Left ventricle myocardium superior (tissue), 1 donor: ENCODE data around the gene SP5. TPM values are rescaled to one million over a fixed set of nuclear protein-coding genes. Genes with fewer than 3 reads are reported as not detected.
"Not testable (repeated sequence)": the region's sequence is repeated elsewhere in the genome, so short reads cannot be mapped to it uniquely, and the experiment has no call there.

Experiments used
- ATAC-seq: fragments of 200-7000 bp; cut with Tn5 transposase; one replicate; pipeline ENCODE4 v1.9.1; 2020; ENCODE audit warnings: mild to moderate bottlenecking, moderate library complexity
- DNase-seq: peaks from one replicate; pipeline ENCODE4 v3.0.0-alpha.2; 2020
- intact Hi-C: fragments of 100-400 bp; cut with micrococcal nuclease; formaldehyde crosslinking; loops from one replicate; pipeline ENCODE4 v1.11.0; 2022
- total RNA-seq: library from RNA; stranded (reverse); fragmentation: NEBNext Ultra II Directional; extraction: Animal tissue kit (Norgen Biotek cat#: 25700); gene quantifications from one replicate; pipeline ENCODE4 v1.2.1, GENCODE V29; 2021
- donor health status: DM: no; HTN: yes; CAD: no; lungs with severe emphysema.

The SP5 gene
- total RNA-seq, 1 donor from 2014 or later, result 0.12 TPM

DNA sequence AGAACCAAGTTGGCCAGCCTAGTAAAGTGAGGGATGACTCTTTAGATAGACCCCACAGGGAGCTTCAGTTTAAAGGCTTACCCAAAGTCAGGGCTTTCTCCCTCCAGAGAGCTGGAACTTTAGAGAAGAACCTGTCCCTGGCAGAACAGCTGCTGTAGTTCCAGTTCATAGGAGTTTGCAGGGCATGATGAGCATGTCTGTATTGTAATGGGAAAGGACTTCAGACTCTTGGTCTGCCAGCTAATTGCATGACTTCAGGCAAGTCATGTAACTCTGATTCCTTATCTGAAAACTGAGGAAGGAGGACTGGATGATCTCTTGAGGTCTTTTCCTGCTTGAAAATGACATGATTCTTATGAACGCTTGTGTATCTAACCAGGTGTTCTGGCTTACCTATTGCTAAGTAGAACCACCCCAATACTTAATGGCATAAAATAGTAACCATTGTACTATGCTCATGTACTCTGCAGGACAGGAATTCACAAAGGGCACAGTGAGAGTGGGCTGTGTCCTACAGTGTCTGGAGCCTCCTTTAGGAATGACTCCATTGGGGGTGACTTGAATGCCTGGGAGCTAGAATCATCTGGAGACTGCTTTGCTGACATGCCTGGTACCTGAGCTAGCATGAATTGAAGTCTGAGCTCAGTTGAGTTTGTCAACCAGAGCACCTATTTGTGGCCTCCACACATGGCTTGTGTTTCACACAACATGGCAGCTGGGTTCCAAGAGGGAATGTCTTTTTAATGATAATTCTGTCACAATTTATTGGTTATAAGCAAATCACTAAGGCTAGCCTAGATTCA is 18.9 kb downstream of the SP5 start:
- DNase-seq (no peak), ATAC-seq (no peak)
- intact Hi-C loops, result no loop called here

DNA sequence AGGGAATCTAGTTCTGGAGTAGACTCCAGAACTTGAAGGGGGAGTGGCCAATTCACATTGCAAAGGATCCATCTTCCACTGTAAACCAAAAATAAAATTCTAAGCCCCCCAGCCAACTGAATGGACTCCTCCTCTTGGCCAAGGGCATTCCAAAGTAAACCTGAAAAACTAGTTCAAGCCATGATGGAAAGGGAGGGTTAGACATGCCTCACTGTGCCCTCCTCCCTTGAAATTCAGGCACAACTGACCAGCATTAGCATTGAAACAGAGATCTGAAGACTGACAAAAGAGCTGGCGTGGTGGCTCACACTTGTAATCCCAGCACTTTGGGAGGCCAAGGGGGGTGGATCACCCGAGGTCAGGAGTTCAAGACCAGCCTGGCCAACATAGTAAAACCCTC is 19.5 kb downstream of the SP5 start:
- DNase-seq, intact Hi-C loops, ATAC-seq: not testable (repeated sequence)

DNA sequence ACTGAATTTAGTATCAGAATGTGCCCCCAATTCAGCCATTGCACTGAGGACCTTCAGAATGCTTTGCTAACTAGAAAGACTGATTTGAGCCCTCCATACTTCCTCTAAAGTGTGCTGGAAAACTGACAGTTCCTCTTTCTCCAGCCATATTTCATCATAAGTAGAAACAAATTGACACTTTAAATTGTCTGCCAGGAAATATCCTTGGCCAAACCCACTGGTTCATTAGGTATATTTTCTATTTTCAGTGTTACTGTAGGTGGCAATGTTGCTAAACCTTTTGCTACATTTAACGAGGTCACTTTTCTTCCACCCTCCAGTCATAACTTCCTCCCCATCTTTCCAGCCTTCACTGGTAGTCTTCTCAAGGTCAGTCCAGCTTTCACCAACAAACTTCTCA is 21.5 kb downstream of the SP5 start:
- no peak for ATAC-seq
- no peak for DNase-seq
- intact Hi-C loops, result no loop called here

DNA sequence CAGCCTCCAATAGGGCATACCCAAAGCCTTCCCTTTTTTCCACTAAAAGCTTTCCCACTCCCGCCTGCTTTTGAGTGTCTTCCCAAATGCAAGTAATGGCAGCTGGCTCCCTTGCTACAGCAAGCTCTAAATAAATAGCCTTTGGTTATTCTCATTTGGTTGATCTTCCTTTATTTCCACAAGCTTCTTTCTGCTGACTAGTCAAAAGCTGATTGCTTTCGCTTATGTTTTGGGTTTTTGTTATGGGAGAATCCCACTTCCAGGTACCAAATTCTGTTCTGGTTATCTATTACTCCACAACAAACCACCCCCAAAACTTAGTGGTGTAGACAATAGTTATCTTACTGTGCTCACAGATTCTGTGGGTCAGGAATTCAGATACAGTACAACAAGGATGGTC is 22.3 kb downstream of the SP5 start:
- DNase-seq (no peak), ATAC-seq (no peak)
- intact Hi-C loops, result no loop called here

DNA sequence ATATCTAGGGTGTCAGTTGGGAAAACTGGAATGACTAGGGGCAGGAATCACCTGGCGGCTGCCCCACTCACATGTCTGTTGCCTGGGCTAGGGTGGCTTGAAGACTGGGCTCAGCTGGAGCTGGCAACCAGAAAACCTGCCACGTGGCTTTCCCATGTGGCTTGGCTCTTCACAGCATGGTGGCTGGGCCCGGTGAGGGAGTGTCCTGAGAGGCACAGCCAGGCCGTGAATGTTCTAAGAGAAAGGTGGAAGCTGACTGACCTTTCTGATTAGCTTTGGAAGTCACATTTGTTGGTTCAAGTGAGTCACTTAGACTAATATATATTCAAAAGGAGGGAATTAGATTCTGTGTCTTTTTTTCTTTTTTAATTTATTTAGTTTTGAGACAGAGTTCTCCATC is 22.7 kb downstream of the SP5 start:
- DNase-seq, result no peak
- intact Hi-C loops, result no loop called here
- no peak for ATAC-seq

DNA sequence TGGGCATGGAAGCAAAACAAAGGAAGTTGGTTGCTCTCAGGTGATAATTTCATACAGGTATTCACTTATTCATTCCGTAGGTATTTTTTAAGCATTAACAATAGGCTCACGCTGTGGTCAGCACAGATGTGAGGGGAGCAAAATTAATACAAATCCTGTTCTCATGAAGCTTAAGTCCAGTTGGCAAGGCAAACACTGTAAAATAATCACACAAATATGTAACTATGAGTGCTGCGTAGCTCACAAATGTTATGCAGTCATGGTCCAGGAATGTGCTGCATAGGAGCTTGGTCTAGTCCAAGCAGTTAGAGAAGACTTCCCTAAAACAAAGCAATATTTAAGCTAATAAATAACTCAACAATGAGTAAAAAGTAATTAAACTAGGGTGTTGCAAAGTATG is 23.9 kb downstream of the SP5 start:
- ATAC-seq, result no peak
- intact Hi-C loops, result no loop called here

DNA sequence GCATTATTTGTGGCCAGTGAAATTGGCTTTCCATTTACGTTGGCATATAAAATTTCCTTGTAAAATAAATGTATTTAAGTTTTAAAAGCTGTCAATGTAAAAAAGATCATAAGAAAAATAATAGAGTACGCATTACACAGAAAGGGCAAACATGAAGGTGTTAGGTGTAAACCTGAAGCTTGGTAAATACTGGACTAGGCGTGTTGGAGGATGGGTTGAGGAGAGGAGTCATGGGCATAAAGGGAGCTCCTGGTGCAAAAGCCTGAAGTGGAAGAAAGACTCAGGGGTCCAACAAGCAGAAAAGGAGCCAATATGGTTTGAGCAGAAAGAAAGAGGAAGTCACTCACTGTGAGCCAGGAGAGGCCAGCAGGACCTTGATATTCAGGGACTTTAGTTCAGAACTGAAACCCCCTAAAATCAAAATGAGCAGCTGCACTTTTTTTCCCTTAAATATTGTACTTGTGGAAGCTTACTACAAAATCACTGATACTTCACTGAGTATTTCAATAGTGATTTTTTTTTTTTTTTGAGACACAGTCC is 24.4 kb downstream of the SP5 start:
- no peak for DNase-seq
- intact Hi-C loops, result no loop called here
- no peak for ATAC-seq

More for the DNA sequence above, 23.9 kb downstream of the SP5 start:
- no peak for DNase-seq

DNA sequence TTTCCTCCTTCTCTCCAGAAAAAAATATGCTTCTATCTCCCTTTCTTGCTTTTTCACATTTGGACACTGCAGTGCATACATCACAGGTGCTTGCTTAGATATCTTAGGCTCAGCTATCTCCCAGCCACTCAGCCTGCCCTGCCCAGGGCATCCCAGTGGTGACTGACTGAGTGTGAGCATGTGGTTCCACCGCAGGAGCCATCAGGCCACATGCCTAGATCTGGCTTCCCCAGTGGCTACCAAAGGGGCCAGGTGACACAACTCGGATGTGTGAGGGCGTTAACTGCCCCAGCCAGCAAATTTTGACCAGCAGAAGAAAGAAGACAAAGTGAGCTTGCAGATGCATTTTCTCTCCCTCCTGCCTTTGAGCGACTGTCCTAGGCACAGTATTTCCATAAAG is 25.5 kb downstream of the SP5 start:
- DNase-seq, result no peak
- ATAC-seq, result no peak
- intact Hi-C loops, result no loop called here

DNA sequence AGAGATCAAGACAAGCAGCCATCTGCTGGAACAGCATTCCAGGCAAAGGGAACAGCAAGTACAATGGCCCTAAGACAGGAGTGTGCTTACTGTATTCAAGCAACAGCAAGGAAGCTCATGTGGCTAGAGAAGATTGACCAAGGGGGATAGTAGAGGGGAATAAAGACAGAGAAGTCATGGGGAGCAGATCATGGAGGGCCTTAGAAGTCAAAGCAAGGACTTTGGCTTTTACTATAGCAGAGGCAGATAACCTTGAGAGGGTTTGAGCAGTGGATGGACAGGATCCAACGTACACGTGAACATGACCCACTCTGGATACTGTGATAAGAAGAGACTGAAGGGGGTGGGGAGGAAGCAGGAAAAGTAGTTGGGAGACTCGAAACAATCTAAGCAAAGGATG is 26.9 kb downstream of the SP5 start:
- no peak for ATAC-seq
- DNase-seq, result no peak
- intact Hi-C loops, result no loop called here

DNA sequence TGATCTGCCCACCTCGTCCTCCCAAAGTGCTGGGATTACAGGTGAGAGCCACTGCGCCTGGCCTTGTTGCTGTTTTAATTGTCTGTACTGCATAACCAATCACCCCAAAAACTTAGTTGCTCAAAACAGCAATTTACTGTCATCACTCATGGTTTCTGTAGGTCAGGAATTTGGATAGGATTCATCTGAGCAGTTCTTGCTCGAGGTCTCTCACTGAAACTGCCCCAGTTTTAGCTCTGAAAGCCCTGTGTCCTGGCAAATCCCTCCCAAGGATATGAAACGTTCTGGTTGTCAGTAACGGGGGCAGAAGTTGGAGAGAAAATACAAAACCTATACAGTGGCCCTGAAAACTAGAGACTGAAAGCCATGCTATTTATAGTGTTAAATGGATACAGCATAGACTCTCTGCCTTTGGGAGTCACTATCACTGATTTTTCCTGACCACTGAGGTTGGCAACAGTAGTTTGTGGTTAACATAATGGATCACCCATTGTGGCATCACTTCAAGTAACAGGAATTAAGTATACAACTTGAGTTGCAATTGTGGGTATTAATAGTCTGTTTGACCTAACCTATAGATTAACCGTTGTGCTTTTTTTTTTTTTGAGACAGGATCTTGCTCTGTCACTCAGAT is 27.9 kb downstream of the SP5 start:
- no peak for ATAC-seq

DNA sequence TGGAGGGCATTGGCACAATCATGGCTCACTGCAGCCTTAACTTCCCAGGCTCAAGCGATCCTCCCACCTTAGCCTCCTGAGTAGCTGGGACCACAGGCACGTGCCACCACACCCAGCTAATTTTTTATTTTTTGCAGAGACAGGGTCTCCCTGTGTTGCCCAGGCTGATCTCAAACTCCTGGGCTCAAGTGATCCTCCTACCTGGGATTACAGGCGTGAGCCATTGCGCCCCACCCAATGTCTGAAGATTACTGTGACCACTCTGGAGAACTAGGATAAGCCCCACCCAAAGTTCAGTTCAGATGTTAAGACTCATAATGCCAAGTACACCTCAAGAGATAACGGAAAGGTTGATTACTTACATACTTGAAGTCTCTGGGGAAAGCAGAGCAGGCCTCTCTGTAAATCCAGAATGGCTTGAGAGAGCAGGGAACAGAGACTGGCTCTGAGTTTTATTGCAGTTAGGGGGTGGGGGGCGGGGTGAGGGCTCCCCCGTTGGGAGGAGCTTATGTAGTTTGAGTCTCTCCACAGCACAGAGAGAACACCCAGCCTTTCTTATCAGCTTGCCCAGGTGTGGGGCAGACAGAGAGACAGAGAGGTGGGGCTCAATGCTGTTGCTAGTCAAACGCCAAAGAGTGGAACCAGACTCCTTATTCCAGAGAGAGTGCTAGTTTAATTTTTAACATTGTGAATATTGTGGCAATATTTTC is 28.5 kb downstream of the SP5 start:
- intact Hi-C loops, result no loop called here
- no peak for ATAC-seq

More for the DNA sequence above, 27.9 kb downstream of the SP5 start:
- intact Hi-C loops, result no loop called here
- no peak for DNase-seq

DNA sequence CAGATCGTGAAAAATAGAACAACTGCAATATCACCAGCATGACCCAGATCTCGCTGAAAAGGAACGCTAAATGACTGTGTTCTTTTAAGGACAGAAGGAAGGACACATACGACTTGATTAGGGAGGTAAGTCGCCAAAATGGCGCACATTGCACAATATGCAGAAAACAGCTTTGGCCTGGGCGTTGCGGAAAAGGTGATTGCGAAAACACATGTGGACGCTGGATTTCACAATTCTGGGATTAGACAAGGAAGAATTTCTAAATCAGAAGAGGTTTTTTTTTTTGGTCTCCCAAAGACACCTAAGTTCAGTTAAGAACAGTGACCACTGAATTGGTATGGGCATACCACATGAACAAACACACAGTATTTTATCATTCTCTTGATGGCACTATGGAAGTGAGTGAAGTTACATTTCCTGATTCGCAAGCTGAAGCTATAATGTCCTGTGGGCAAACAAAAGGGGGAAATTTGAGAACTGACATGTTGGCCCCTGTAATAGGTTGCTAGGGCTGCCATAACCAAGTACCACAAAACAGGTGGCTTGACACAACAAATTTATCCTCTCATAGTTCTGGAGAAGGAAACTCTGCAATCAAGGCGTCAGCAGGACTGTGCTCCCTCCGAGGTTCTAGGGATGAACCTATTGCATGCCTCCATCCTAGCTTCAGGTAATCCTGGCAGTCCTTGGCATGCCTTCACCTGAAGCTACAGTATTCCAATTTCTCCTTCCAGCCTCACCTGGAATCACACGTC is 29.3 kb downstream of the SP5 start:
- ATAC-seq (no peak), DNase-seq (no peak)
- intact Hi-C loops, result no loop called here

More for the DNA sequence above, 28.5 kb downstream of the SP5 start:
- DNase-seq, result no peak

DNA sequence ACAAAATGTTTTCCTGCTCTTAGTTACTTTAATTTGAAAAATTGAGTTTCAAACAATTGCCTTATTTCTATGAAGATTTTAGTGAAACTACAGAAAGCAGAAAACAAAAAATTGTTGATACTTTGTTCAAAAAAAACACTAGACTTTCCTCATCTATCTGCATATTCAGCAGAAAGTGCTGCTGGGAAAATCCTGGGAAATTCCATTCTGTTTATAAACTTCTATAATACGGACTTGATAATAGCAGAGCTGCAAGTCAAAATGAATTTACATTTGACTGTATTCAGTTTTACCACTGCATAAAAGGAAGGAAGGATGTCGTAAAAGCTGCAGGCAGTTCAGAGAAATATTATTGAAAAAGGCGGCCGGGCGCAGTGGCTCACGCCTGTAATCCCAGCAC is 30.2 kb downstream of the SP5 start:
- DNase-seq (no peak), ATAC-seq (no peak)
- intact Hi-C loops, result no loop called here

DNA sequence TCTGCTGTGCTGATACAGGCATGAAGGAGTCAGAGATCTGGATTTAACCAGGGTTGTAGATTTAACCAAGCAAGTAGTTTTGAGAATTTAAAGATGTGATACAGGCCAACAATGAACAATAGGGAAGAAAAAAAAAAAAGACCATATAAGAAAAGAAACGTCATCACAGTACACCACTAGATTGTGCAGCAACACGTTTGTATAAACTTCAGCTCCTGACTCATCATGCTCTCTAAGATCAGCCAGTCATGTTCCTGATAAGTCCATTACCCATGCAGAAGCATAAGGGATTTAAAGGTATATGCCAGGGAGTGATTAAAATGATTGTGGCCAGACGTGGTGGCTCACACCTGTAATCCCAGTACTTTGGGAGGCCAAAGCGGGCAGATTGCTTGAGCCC is 32.8 kb downstream of the SP5 start:
- ATAC-seq, result no peak
- intact Hi-C loops, result no loop called here

DNA sequence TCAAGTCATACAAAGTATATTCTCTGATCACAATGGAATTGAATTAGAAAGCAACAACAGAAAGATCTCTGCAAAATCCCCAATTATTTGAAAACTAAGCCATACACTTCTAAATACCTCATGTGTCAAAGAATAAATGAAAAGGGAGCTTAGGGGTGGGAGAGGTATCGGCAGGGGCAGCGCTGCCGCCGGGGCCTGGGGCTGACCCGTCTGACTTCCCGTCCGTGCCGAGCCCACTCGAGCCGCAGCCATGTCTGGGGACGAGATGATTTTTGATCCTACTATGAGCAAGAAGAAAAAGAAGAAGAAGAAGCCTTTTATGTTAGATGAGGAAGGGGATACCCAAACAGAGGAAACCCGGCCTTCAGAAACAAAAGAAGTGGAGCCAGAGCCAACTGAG is 36.4 kb downstream of the SP5 start:
- DNase-seq, intact Hi-C loops: not testable (repeated sequence)
- peak; percentile 58 for ATAC-seq

More for the DNA sequence above, 32.8 kb downstream of the SP5 start:
- no peak for DNase-seq

DNA sequence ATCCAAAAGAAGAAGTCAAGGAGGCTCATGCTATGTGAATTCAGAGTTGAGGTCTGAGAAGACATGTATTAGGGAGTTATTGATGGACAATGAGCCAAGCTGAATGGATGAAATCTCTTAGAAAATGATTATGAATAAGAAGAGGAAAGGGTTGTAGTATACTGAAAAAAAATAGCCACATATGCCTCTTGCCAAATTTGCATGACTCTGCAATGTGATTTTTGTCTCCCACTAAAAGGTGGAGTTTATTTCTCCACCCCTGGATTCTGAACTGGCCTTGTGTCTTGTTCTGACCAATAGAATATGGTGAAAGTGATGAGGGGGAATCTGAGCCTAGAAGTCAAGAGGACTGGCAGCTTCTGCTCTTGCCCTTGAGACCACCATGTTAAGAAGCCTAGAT is 46.4 kb downstream of the SP5 start:
- intact Hi-C loops, result no loop called here
- ATAC-seq, result no peak

DNA sequence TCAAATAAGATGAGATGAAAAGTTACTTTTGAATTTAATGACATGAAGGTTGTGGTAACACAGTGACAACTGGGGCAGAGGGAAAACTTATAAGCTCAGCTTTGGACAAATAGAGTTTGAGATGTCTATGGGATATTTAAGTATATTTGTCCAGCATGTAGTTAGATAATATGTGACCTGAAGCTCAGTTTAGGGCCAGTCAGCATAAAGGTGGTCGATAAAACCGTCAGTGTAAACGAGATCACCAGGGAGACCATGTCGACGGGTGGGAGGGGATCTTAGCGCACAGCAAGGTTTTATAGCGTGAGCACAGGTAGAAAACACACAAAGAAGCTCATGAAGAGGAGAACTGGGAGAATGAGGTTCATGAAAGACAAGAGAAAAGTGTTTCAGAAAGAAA is 47.6 kb downstream of the SP5 start:
- no peak for ATAC-seq
- intact Hi-C loops, result no loop called here

More for the DNA sequence above, 46.4 kb downstream of the SP5 start:
- no peak for DNase-seq

DNA sequence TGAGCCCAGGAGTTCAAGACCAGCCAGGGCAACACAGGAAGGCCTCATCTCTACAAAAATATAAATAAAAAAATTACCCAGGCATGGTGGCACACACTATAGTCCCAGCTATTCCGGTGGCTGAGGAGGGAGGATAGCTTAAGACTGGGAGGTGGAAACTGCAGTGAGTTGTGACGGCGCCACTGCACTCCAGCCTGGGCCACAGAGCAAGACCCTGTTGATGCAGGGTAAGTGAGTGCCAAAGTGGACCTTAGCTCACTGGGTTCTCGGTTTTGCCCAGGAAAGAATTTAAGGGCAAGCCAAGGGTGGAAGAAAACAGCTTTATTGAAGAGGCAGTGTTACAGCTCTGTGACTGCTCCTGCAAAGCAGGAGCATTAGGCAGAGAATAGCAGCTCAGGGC is 48.1 kb downstream of the SP5 start:
- ATAC-seq (no peak), DNase-seq (no peak)
- intact Hi-C loops, result no loop called here

More for the DNA sequence above, 47.6 kb downstream of the SP5 start:
- DNase-seq, result no peak

DNA sequence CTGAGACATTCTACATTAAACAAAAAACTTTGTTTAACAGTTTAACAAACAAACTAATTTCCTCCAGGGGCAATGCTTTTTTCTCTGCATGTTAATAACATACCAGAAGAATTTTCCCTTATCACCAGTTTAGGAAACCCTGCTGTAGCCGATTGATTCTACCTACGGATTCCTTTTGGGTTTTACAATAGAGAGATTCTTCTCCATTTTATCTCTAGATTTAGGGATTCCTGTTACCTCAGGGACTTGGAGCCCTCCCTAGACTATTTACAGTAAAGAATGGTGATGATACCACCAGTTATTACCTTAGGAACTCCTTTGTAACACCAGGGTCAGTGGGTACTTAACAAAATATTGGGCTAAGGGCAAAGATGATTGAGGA is 49.7 kb downstream of the SP5 start:
- ATAC-seq (no peak), DNase-seq (no peak)
- intact Hi-C loops, result no loop called here
